Right atrium auricular region (tissue), 2 donors: Measurements from ENCODE around the gene COX5A. TPM values are rescaled to one million over a fixed set of nuclear protein-coding genes. Genes with fewer than 3 reads are reported as not detected.

Experiments
- DNase-seq: peaks from one replicate; pipeline ENCODE4 v3.0.0-alpha.2; 2019; ENCODE audit warnings: low spot score
- H3K27ac ChIP-seq, 2 donors: fragments of 200-600 bp; sonication (generic); 1 replicate in 1 of 2; 2 replicates in 1 of 2; pipeline ENCODE4 v1.5.1; 2016 to 2019
- H3K27me3 ChIP-seq, 2 donors: fragments of 200-600 bp; sonication (generic); one replicate each; pipeline versions ENCODE4 v1.5.1 to v1.6.0; 2017 to 2019
- H3K36me3 ChIP-seq: fragments of 200-600 bp; sonication (generic); one replicate; pipeline ENCODE4 v1.5.1; 2016
- H3K4me1 ChIP-seq, 2 donors: fragments of 200-600 bp; sonication (generic); one replicate each; pipeline versions ENCODE4 v1.5.1 to v1.6.0; 2017 to 2019
- H3K4me3 ChIP-seq, 2 donors: fragments of 200-600 bp; sonication (generic); 1 replicate in 1 of 2; 2 replicates in 1 of 2; pipeline ENCODE4 v1.5.1; 2017 to 2019; ENCODE audit warnings: mild to moderate bottlenecking in 1 of 2, moderate library complexity in 1 of 2
- H3K9me3 ChIP-seq, 2 donors: fragments of 200-600 bp; sonication (generic); one replicate each; pipeline ENCODE4 v1.5.1; 2019
- total RNA-seq, 2 donors: library from RNA; depleted of rRNA; stranded (reverse); fragments of >200 nt; gene quantifications; one replicate each; pipeline ENCODE4 v1.1.0, GENCODE V29; 2016
- TF ChIP-seq, protein P1 (sequence below), 2 donors: fragments of 200-600 bp; sonication (generic); IDR thresholded peaks; one replicate each; pipeline ENCODE4 v1.5.1; 2019; ENCODE audit warnings: antibody characterized with exemption in 2 of 2

Gene COX5A
- 100 to 1,000 TPM; 399 to 869 TPM for total RNA-seq

DNA sequence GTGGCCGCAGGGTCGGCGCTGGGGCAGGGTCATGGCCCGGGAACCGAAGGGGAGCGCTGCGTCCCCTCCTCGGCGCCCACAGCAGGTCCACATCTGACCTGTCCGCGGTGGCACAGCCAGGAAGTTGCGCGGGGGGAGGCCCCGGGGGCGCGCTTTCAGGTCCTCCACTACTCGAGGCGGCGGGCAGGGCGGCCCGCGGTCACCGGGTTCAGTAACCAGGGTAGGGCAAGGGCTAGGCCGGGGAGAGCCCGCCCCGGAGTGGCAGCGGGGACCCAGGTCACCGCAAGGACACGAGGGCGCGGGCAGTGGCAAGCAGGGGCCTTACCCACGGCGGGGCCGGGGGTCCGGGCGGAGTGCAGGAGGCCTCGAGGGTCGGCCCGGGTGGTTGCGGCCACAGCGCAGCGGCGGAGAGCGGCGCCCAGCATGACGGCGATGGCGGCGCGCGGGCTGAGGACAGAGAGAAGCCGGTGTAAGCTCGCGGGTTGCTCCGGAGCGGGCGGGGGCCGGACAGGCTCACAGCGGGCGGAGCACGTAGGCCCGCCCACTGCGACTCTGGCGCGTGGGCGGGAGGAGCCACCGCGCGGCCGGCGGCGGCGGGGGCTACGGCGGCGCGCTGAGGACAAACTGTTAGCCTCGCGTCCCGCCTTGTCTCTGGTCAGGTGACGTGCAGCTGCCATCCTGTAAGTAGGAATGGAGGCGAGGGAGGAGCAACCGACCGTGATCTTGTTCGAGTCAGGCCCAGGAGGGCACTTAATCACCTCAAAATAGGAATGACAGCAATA is at the start of gene COX5A:
Gene COX5A, minus strand, starts transcription at position 484 of the 782 bp plus-strand sequence. Its CDS starts 59 bp downstream, at position 425.
- Histone ChIP-seq H3K27me3 (no peaks in the 10 kb centered on the region), H3K36me3 (no peaks in the 10 kb centered on the region), H3K27ac (peak within 1 kb of the TSS; percentile 97 to 98), H3K4me1 (peaks cover 0 to 40% of the 10 kb centered on the region in 2 donors), H3K9me3 (no peaks in the 10 kb centered on the region), H3K4me3 (peak within 1 kb of the TSS; percentile 91 to 97)
- TF ChIP-seq, protein P1, sequence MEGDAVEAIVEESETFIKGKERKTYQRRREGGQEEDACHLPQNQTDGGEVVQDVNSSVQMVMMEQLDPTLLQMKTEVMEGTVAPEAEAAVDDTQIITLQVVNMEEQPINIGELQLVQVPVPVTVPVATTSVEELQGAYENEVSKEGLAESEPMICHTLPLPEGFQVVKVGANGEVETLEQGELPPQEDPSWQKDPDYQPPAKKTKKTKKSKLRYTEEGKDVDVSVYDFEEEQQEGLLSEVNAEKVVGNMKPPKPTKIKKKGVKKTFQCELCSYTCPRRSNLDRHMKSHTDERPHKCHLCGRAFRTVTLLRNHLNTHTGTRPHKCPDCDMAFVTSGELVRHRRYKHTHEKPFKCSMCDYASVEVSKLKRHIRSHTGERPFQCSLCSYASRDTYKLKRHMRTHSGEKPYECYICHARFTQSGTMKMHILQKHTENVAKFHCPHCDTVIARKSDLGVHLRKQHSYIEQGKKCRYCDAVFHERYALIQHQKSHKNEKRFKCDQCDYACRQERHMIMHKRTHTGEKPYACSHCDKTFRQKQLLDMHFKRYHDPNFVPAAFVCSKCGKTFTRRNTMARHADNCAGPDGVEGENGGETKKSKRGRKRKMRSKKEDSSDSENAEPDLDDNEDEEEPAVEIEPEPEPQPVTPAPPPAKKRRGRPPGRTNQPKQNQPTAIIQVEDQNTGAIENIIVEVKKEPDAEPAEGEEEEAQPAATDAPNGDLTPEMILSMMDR (IDR thresholded peaks at IDR 0.05): no peak
- peak; percentile 97 for DNase-seq

DNA sequence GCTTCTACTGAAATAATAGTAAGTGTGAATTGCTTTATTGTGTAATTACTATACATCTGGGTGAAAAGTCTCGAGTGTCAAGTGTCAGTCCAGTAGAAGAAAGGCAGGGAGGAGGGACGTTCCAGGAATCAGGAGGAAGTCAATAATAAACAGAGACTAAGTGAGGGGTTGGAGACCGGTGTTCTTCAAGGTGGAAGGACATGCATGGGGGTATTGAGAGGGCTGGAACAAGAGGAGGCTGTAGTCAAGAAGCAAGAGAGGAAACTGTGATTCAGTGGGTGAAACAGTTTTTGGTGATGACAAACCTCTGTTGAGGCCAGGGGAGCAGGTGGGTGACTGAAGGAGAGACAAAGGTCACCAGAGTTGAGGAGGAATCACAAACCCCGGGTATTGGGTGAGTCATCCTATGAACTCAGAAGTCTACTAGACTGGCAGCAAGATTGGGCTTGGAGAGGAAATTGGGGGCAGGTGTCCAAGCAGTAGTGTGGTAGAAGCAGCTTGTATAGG is 45.9 kb upstream of the COX5A start:
- Histone ChIP-seq H3K27me3 (no peaks in the 10 kb centered on the region), H3K9me3 (no peaks in the 10 kb centered on the region), H3K4me3 (no peak overlapping the region), H3K27ac (no peak overlapping the region), H3K4me1 (no peaks in the 10 kb centered on the region), H3K36me3 (no peaks in the 10 kb centered on the region)
- DNase-seq: no peak
- TF ChIP-seq, protein P1 (IDR thresholded peaks at IDR 0.05): no peak

DNA sequence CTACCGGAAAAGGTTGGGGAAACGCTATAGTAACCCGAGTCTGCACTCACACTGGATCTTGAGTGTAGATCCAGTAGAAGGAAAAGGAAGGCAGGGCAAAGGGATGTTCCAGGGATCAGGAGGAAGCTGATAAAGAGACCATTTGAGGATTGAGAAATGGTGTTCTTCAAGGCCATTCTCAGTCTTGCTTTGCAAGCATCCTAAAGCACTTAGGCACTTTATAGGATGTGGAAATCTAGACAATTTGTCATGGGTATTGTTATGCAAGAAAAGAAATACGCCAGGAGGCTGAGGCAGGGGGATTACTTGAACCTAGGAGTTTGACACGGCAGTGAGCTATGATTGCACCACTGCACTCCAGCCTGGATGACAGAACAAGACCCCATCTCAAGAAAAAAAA is 44.3 kb upstream of the COX5A start:
- H3K4me1 ChIP-seq: no peaks in the 10 kb centered on the region
- H3K9me3 ChIP-seq: no peaks in the 10 kb centered on the region
- H3K27ac ChIP-seq: no peak overlapping the region
- H3K27me3 ChIP-seq: no peaks in the 10 kb centered on the region
- no peaks in the 10 kb centered on the region for H3K36me3 ChIP-seq
- TF ChIP-seq, protein P1 (IDR thresholded peaks at IDR 0.05): no peak
- no peak for DNase-seq
- H3K4me3 ChIP-seq: no peak overlapping the region

DNA sequence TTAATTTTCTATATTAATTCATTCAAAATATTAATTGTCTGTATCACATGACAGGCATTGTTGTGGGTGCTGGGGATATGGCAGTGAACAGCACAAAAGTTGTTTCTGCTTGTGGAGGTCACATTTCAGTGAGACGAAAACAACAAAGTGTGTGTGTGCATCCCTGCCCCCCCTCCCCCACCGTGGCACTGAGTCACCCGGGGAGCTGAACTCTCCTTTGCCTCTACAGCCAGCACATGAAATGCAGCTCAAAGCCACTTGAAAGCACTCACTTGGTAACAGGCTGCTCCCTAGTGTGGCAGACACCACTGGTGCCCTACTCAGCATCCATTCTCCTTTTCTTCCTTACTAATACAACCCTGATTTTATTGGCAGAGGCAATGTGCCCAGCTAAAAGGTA is 40.6 kb upstream of the COX5A start:
- Histone ChIP-seq H3K27me3 (no peaks in the 10 kb centered on the region), H3K9me3 (no peaks in the 10 kb centered on the region), H3K36me3 (no peaks in the 10 kb centered on the region)

DNA sequence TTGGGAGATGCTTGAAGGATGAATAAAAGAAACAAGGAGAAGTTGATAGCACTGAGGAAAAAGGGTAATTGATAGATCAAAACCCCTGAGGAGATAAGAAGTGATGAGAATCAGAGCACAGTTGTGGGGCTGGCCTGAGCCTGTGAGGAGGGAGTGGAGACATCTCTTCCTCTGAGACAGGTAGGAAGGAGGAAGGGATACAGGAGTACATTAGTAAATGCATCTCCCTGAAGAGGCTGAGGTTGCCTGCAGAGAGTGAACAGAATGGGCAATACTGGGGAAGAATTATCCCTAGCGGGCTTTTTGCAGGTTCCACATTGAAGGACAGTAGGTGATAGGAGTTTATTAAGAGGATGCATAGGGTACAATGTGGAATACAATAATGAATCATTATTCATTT is 40.2 kb upstream of the COX5A start:
- Histone ChIP-seq H3K36me3 (no peaks in the 10 kb centered on the region), H3K4me3 (no peak overlapping the region), H3K27ac (no peak overlapping the region), H3K9me3 (no peaks in the 10 kb centered on the region), H3K4me1 (no peaks in the 10 kb centered on the region), H3K27me3 (no peaks in the 10 kb centered on the region)
- no peak for DNase-seq
- TF ChIP-seq, protein P1 (IDR thresholded peaks at IDR 0.05): no peak

More for the DNA sequence above, 40.6 kb upstream of the COX5A start:
- Histone ChIP-seq H3K4me1 (no peaks in the 10 kb centered on the region), H3K4me3 (no peak overlapping the region), H3K27ac (no peak overlapping the region)
- TF ChIP-seq, protein P1 (IDR thresholded peaks at IDR 0.05): no peak
- no peak for DNase-seq
